Thymus (tissue), 11 donors: ENCODE measurements around the gene ZNF316. TPM values are rescaled to one million over a fixed set of nuclear protein-coding genes. Genes with fewer than 3 reads are reported as not detected.
A peak's percentile ranks its signal among the peaks of the same experiment; 100 is the strongest.
"Not testable (repeated sequence)": the region's sequence is repeated elsewhere in the genome, so short reads cannot be mapped to it uniquely, and the experiment has no call there.

Experiments used
- DNase-seq, 9 donors: peaks; one replicate each; pipeline ENCODE4 v3.0.0-alpha.2; 2013; ENCODE audit warnings: low spot score in 9 of 9, low read depth in 6 of 9, missing footprints in 1 of 9
- H3K27ac ChIP-seq, 2 donors: one replicate each; pipeline ENCODE4 v1.5.1; 2013; ENCODE audit warnings: control low read depth in 1 of 2, low read depth in 1 of 2, low read length in 1 of 2, mild to moderate bottlenecking in 1 of 2, moderate library complexity in 1 of 2
- H3K27me3 ChIP-seq, 2 donors: one replicate each; pipeline ENCODE4 v1.5.1; 2013; ENCODE audit warnings: low read length in 1 of 2; ENCODE audit not compliant: control insufficient read depth in 2 of 2, insufficient read depth in 1 of 2
- H3K36me3 ChIP-seq, 2 donors: one replicate each; pipeline ENCODE4 v1.5.1; 2013; ENCODE audit warnings: low read length in 1 of 2, mild to moderate bottlenecking in 1 of 2, moderate library complexity in 1 of 2; ENCODE audit not compliant: control insufficient read depth in 2 of 2, insufficient read depth in 2 of 2
- H3K4me1 ChIP-seq, 2 donors: one replicate each; pipeline ENCODE4 v1.5.1; 2013; ENCODE audit warnings: low read length in 2 of 2; ENCODE audit not compliant: control insufficient read depth in 2 of 2, insufficient read depth in 2 of 2
- H3K4me3 ChIP-seq, 2 donors: one replicate each; pipeline ENCODE4 v1.5.1; 2013; ENCODE audit warnings: low read length in 2 of 2, control low read depth in 1 of 2, mild to moderate bottlenecking in 1 of 2
- H3K9me3 ChIP-seq, 2 donors: one replicate each; pipeline ENCODE4 v1.5.1; 2013; ENCODE audit warnings: low read length in 1 of 2, mild to moderate bottlenecking in 1 of 2; ENCODE audit not compliant: control insufficient read depth in 2 of 2, insufficient read depth in 1 of 2
- WGBS: extraction: QIAGEN DNeasy Blood & Tissue Kit; methylation state at CpG from one replicate; pipeline ENCODE4 v1.1.7; 2013; 5-methylcytosine and 5-hydroxymethylcytosine counted together
- polyA plus RNA-seq: library from polyadenylated mRNA; stranded (reverse); fragments of 200-250 nt; gene quantifications from one replicate; pipeline ENCODE4 v1.2.3, GENCODE V29; 2013
- total RNA-seq: library from RNA; stranded (reverse); fragments of 120-200 nt; gene quantifications from one replicate; pipeline ENCODE4 v1.2.4, GENCODE V29; 2013
- donor health status: healthy.

The ZNF316 gene
- total and polyA plus RNA-seq, 2 donors, result 8.0 to 40.3 TPM

- H3K27me3 ChIP-seq, result no peaks in the 10 kb centered on the region
- H3K36me3 ChIP-seq, result no peaks in the 10 kb centered on the region
- H3K4me1 ChIP-seq, result peaks cover 4 to 9% of the 10 kb centered on the region in 2 donors
- H3K4me3 ChIP-seq, result no peak overlapping the region
- peak overlapping the region in 1 of 2 donors; percentile 31 for H3K27ac ChIP-seq
- no peaks in the 10 kb centered on the region for H3K9me3 ChIP-seq
- DNase-seq, result no peak
- 93% methylated on average over 11 of the region's 11 CpGs for WGBS
Observed at GRCh38 chr7:6630007-6630849, 6.9 kb upstream of the ZNF316 start.

GRCh38 chr7:6631605-6632004 is 5.5 kb upstream of the ZNF316 start:
- Histone ChIP-seq H3K4me3 (no peak overlapping the region), H3K4me1 (peaks cover under 1 to 11% of the 10 kb centered on the region in 2 donors), H3K36me3 (no peaks in the 10 kb centered on the region), H3K9me3 (no peaks in the 10 kb centered on the region), H3K27ac (no peak overlapping the region), H3K27me3 (no peaks in the 10 kb centered on the region)
- DNase-seq, result no peak
- 87% methylated on average over 7 of the region's 7 CpGs for WGBS

- H3K4me1 ChIP-seq, result peaks cover 13 to 18% of the 10 kb centered on the region in 2 donors
- H3K9me3 ChIP-seq, result peaks cover 0 to 6% of the 10 kb centered on the region in 2 donors
- WGBS, result 96% methylated on average over 8 of the region's 8 CpGs
- no peak overlapping the region for H3K27ac ChIP-seq
- H3K27me3 ChIP-seq, result no peaks in the 10 kb centered on the region
- no peak overlapping the region for H3K4me3 ChIP-seq
- no peak for DNase-seq
- H3K36me3 ChIP-seq, result peaks cover 0 to 4% of the 10 kb centered on the region in 2 donors
Observed at GRCh38 chr7:6634021-6634420, 3.1 kb upstream of the ZNF316 start.

- 78% methylated on average over 5 of the region's 5 CpGs for WGBS
- H3K4me1 ChIP-seq, result peaks cover 13 to 18% of the 10 kb centered on the region in 2 donors
- not testable (repeated sequence) for H3K27me3 ChIP-seq, H3K9me3 ChIP-seq, DNase-seq, H3K4me3 ChIP-seq, H3K36me3 ChIP-seq, H3K27ac ChIP-seq
Observed at GRCh38 chr7:6634971-6635370, 2.1 kb upstream of the ZNF316 start.

GRCh38 chr7:6637544-6638229 is 569 bp downstream of the ZNF316 start:
- Histone ChIP-seq H3K36me3 (peaks cover 26 to 29% of the 10 kb centered on the region in 2 donors), H3K4me3 (peak overlapping the region; percentile 56 to 94), H3K27ac (peak overlapping the region in 1 of 2 donors; percentile 61), H3K9me3 (peaks cover 0 to 6% of the 10 kb centered on the region in 2 donors), H3K4me1 (peaks cover 13 to 18% of the 10 kb centered on the region in 2 donors), H3K27me3 (no peaks in the 10 kb centered on the region)
- under 1% methylated on average over 60 of the region's 60 CpGs for WGBS
- DNase-seq, result peak in 4 of 9 donors; percentile 45 to 77 (median 62)

GRCh38 chr7:6639032-6639431 is 1.9 kb downstream of the ZNF316 start:
- H3K27me3 ChIP-seq, result no peaks in the 10 kb centered on the region
- no peak overlapping the region for H3K4me3 ChIP-seq
- 97% methylated on average over 4 of the region's 4 CpGs for WGBS
- H3K9me3 ChIP-seq, result peaks cover 0 to 6% of the 10 kb centered on the region in 2 donors
- no peak for DNase-seq
- no peak overlapping the region for H3K27ac ChIP-seq
- peaks cover 13 to 18% of the 10 kb centered on the region in 2 donors for H3K4me1 ChIP-seq
- peaks cover 40 to 43% of the 10 kb centered on the region in 2 donors for H3K36me3 ChIP-seq

GRCh38 chr7:6639627-6640026 is 2.5 kb downstream of the ZNF316 start:
- Histone ChIP-seq H3K36me3 (peaks cover 46 to 49% of the 10 kb centered on the region in 2 donors), H3K27me3 (no peaks in the 10 kb centered on the region), H3K4me1 (peaks cover 13 to 18% of the 10 kb centered on the region in 2 donors), H3K4me3 (no peak overlapping the region), H3K9me3 (peaks cover 0 to 6% of the 10 kb centered on the region in 2 donors), H3K27ac (no peak overlapping the region)
- DNase-seq, result no peak
- WGBS, result 98% methylated on average over 11 of the region's 11 CpGs

- no peak for DNase-seq
- Histone ChIP-seq H3K27ac (no peak overlapping the region), H3K9me3 (peaks cover 0 to 6% of the 10 kb centered on the region in 2 donors), H3K36me3 (peaks cover 52 to 54% of the 10 kb centered on the region in 2 donors), H3K4me3 (no peak overlapping the region), H3K27me3 (no peaks in the 10 kb centered on the region), H3K4me1 (peaks cover 13 to 18% of the 10 kb centered on the region in 2 donors)
- WGBS, result 92% methylated on average over 11 of the region's 11 CpGs
Observed at GRCh38 chr7:6640246-6640721, 3.2 kb downstream of the ZNF316 start.
